AG04449 (cell line): ENCODE measurements around the gene BACH2.
A peak's percentile ranks its signal among the peaks of the same experiment; 100 is the strongest.

Experiments
- CTCF ChIA-PET: fragments of 350-600 bp; formaldehyde crosslinking; extraction: SDS; loops from one replicate; lab custom pipeline; 2021; ENCODE audit warnings: antibody characterized with exemption; lab: Yijun Ruan, JAX
- POLR2A ChIA-PET: fragments of 400-600, 350-600 bp; formaldehyde crosslinking; extraction: SDS; loops from one replicate; lab custom pipeline; 2020; ENCODE audit warnings: antibody characterized with exemption, inconsistent platforms; lab: Yijun Ruan, JAX
- DNase-seq: peaks from one replicate; pipeline ENCODE4 v3.0.0-alpha.2; 2010; ENCODE audit warnings: low read depth, low spot score
- H3K4me3 ChIP-seq: 2 replicates; pipeline ENCODE4 v1.5.1; 2011; ENCODE audit warnings: low read depth, mild to moderate bottlenecking, control low read depth, low read length
- TF ChIP-seq, protein P1 (sequence below): IDR thresholded peaks from one replicate; pipeline ENCODE4 v1.5.1; 2011; ENCODE audit warnings: mild to moderate bottlenecking, moderate library complexity, low read length, control low read depth, inconsistent platforms; ENCODE audit not compliant: insufficient read depth; ENCODE audit errors: missing control alignments

The BACH2 gene

DNA sequence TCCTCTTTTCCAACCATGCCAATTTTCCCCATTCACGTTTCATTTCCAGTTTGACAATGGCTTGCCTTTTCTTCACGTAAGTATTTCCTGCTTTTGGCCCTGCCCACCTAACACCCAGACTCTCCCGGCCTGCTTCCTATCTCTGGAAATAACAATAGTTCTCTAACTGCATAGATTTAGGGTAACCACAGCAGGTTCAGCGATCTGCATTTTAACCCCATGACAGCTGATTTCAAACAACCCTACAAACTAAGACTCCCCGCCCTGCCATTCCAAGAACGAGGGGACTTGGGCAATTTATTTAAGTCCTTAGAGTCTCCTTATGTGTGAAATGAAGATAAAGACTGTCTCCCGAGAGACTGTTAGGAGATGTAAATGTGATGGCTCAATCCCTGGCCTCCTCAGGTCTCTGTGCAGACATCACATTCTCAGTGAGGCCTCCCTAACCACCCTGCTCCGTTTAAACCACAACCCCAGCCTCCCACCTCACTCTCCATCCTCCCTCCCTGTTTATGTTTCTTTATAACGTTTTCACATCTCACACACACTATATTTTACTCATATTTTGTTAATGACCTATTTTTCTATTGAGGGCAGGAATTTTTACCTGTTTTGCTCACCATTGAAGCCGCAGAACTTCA lies 267.5 kb downstream of the BACH2 start:
- no peak for DNase-seq
- POLR2A ChIA-PET = no interaction called here
- no peak overlapping the region for H3K4me3 ChIP-seq
- CTCF ChIA-PET = no interaction called here
- TF ChIP-seq, protein P1, sequence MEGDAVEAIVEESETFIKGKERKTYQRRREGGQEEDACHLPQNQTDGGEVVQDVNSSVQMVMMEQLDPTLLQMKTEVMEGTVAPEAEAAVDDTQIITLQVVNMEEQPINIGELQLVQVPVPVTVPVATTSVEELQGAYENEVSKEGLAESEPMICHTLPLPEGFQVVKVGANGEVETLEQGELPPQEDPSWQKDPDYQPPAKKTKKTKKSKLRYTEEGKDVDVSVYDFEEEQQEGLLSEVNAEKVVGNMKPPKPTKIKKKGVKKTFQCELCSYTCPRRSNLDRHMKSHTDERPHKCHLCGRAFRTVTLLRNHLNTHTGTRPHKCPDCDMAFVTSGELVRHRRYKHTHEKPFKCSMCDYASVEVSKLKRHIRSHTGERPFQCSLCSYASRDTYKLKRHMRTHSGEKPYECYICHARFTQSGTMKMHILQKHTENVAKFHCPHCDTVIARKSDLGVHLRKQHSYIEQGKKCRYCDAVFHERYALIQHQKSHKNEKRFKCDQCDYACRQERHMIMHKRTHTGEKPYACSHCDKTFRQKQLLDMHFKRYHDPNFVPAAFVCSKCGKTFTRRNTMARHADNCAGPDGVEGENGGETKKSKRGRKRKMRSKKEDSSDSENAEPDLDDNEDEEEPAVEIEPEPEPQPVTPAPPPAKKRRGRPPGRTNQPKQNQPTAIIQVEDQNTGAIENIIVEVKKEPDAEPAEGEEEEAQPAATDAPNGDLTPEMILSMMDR = no peak

DNA sequence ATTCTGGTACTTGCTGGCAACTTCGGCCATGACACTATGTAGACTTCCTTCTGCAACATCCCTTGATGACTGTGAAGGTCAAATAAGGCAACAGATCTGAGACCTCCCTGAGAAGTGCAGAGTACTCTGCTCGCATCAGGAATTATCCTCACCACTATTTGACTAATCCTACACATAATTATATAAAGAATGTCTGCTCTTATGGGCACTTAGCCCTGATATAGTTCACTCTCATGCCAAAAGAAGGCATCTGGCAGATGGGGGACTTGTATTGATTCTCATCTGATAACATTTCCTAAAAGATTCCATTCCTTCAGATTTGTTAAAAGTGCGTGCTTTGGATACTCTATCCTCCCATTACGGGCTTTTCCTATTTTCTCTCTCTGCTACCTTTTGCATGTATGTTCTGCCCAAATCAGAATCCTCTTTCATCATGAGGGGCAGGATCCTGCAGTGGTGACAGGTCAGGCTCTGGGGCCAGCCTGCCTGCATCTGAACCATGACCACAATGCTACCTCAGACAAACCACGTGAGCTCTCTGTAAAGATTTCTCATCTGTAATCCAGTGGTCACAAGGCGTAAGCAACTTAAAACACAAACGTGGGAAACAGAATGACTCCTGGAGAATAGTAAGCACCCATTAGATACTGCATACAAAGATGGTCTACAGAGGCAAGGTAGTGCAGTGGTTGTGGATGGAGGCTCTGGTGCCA lies 268.4 kb downstream of the BACH2 start:
- no peak overlapping the region for H3K4me3 ChIP-seq
- TF ChIP-seq, protein P1 = no peak
- CTCF ChIA-PET = interaction anchor here (0.9 kb wide), 1 partner anchor 9 kb away, joined by 3 read pairs; no protein-coding TSS in a partner anchor
- no peak for DNase-seq
- POLR2A ChIA-PET = interaction anchor here (0.6 kb wide), 1 partner anchor 42 kb away, joined by 3 read pairs; no protein-coding TSS in a partner anchor

GRCh38 chr6:90026216-90026615 lies 270.4 kb downstream of the BACH2 start:
- TF ChIP-seq, protein P1 = no peak
- ChIA-PET CTCF (no interaction called here), POLR2A (no interaction called here)
- no peak overlapping the region for H3K4me3 ChIP-seq
- DNase-seq = no peak

- CTCF ChIA-PET = no interaction called here
- TF ChIP-seq, protein P1 = no peak
- DNase-seq = peak; percentile 73
- H3K4me3 ChIP-seq = no peak overlapping the region
- POLR2A ChIA-PET = no interaction called here
Measured at GRCh38 chr6:90025523-90026061, 271.1 kb downstream of the BACH2 start.

DNA sequence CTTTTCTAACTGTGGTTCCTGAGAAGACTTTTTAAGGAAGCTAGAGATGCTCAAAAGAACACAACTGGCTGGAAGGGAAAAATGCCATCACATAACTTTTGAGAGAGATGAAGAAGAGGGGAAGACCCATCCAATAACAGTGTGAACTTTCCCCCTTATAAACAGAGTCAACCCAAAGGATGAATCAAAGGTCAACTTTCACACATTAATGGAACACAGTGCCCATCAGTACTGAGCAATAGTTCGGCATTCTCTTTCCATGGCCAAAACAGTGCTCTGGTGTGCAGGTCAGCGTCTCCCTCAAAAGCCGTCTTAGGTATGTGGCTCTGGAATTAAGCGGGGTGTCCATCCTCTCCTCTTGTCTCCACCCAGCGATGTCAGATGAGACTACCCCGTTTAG lies 272.0 kb downstream of the BACH2 start:
- ChIA-PET POLR2A (no interaction called here), CTCF (no interaction called here)
- no peak for DNase-seq
- TF ChIP-seq, protein P1 = no peak
- H3K4me3 ChIP-seq = no peak overlapping the region

- TF ChIP-seq, protein P1 = no peak
- POLR2A ChIA-PET = no interaction called here
- no peak for DNase-seq
Measured at GRCh38 chr6:90021711-90022110, 274.9 kb downstream of the BACH2 start.

More at GRCh38 chr6:90021711-90022110, 274.9 kb downstream of the BACH2 start:
- H3K4me3 ChIP-seq = no peak overlapping the region
- CTCF ChIA-PET = interaction anchor here (1.4 kb wide), 1 partner anchor 12 kb away, joined by 4 read pairs; no protein-coding TSS in a partner anchor
